GM18511 (cell line): ENCODE data around the gene AGAP1.

Experiments
- ATAC-seq: cut with Tn5 transposase; IDR thresholded peaks from one replicate; pipeline ENCODE4 v1.9.1; 2021; ENCODE audit warnings: mild to moderate bottlenecking, moderate library complexity; ENCODE audit not compliant: unreplicated experiment

Gene AGAP1

DNA sequence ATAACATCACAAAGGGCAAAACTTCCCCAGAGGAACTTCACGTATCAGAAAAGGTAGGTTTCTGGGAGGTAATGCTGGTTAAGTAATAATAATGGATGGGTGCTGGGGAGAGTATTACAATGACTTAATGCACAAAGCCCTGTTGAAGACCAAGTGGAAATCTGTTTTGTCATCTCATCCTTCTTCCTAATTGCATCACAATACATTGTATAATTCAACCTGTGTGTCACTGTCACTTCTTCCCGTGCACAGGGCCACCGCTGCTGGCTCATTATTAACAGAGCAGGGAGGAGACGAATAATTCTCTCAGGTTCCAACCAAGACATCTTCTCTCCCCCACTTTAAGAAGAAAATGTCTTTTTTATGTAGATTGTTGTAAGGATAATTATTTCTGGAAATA is 290.9 kb downstream of the AGAP1 start:
- no peak for ATAC-seq

DNA sequence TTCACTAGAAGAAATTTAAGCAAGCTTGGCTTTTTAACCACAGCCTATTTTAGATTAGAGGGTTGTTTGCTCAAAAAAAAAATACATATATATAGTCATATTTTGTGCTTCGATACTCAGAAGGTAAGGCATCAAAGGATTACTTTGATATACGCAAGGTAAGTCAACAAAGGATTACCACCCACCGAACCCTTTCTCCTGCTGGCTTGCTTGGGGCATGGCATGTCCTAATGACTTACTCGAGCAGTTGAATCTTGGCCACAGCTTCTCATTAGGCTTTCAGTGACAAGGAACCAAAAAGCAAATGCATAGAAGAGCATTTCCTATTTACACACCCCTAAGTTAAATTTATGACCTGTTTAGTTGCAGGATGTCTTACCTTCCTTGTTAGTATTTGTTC is 295.7 kb downstream of the AGAP1 start:
- ATAC-seq = no peak

DNA sequence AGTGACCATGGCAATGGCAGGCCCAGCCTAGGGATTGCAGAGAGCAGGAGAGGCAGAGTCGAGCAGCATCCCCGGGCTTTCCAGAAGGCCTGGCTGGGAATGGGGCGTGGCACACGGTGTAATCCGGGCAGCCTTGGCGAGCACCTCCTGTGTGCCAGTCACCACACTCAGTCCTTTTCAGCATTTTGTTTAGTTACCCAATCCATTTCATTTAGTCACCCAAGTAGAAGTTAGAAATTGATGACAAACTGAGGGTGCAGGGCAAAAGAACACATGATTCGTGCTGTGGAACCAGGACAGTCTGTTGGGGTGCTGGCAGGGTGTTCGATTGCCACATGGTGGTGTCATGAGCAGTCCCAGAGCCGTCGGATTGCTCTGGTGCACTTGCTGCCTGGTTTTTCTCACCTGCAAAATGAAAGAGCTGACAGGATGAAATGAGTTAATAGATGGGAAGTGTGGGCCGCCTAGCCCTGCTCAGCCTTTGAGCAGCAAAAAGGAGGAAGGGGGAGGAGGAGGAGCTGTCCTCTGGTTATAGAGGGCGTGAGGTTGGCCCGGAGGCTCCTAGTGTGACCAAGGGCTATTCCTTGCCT is 299.4 kb downstream of the AGAP1 start:
- no peak for ATAC-seq

DNA sequence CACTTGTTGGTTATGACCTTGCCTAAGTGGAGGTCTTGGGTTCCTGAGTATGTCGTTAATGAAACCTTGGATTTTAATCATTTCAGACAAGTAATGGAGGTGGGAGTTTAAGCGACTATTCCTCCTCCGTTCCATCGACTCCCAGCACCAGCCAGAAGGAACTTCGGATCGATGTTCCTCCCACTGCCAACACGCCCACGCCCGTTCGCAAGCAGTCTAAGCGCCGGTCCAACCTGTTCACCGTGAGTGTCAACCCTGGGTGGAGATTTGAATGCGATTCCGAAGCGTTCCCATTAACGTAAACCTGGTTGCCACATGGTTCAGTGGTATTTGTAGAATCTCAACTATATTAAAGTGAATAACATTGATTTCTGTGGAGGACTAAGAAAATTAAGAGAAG is 305.4 kb downstream of the AGAP1 start:
- ATAC-seq = no peak

DNA sequence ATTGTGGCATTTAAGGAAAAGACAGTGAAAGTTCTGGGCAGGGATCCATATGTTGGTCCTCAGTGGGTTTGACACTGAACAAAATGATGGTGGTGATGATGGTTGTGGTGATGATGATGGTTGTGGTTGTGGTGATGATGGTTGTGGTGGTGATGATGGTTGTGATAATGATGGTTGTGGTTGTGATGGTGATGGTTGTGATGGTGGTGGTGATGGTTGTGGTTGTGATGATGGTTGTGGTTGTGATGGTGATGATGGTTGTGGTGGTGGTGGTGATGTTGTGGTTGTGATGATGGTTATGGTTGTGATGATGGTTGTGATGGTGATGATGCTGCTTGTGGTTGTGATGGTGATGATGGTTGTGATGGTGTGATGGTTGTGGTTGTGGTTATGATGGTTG is 308.7 kb downstream of the AGAP1 start:
- ATAC-seq = no peak

DNA sequence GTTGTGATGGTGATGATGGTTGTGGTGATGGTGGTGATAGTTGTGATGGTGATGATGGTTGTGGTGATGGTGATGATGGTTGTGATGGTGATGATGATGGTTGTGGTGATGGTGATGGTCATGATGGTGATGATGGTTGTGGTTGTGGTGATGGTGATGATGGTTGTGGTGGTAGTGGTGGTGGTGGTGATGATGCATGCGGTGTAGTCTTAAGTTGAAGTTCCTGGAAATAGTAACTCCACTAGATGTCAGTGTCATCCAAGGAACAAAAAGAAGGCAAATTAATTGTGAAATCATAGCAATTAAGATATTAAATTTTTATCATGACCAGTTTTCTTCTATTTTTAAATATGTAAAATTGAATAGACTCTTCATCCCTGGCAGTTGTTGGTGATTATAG is 309.2 kb downstream of the AGAP1 start:
- no peak for ATAC-seq

DNA sequence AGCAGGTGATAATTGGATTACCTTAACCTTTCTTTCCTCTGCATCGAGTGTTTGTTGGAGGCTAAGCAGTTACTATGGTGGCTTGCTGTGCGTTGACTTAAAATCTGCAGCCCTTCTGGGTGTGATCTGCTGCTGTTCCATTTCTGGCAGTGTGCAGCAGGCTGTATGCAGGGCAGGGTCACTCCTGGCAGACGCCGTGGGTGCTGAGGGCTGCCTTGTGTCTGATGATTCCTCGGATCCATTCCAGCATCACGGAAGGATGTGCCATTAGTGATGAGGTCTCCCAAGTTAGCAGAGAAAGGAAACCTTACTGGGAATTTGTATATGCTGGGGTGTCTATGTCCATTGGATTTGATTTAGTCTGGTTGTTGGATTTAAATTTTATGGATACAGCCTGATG is 310.8 kb downstream of the AGAP1 start:
- ATAC-seq = no peak

DNA sequence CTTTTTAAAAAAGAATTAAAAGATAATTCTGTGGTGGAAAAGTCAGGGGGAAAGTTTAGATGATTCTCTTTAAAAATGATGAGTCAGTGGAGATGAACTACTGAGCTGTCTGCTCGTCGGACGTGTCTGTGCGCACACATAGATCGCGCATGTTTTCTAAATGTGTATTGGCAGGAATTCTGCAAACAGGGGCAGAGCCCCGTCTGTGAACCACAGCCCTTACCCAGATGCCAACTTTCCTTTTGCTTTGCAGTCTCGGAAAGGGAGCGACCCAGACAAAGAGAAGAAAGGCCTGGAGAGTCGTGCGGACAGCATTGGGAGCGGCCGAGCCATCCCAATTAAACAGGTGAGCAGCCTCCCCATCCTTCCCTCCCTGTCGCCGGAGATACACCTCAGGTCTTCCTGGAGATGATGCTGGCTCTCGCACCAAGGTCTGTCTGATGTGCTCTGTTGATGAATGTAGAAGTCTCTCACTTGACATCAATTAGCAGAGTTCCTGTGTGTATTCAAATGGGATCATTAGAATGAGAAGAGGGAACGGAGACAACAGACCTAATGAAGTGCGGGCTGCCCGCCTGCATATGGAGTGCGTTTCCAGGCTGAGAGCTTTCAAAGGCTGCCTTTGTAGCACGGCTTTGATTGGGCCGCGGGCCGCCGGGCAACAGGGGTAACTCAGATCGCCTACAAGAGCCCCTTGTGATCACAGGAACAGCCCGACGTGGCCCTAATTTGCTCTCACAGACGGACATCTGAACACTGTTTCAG is 313.3 kb downstream of the AGAP1 start:
- ATAC-seq = no peak

DNA sequence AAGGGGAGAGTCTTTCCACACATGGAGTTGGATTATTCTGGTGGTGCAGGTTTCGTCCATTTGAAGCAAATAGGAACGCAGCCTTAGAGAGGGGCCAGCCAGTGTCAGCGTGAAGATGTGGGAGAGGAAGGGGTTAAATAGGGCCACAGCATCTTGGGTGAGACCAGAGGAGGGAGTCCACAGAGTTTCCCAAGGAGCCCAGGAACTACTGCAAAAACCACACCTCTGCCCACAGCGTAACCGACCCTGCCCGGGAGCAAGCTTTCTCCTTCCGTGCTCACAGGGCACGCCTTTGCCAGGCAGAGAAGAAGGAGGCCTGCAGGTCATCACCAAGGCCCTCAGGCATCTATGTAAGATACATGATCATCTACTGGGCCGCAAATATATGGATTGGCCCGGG is 314.5 kb downstream of the AGAP1 start:
- no peak for ATAC-seq

DNA sequence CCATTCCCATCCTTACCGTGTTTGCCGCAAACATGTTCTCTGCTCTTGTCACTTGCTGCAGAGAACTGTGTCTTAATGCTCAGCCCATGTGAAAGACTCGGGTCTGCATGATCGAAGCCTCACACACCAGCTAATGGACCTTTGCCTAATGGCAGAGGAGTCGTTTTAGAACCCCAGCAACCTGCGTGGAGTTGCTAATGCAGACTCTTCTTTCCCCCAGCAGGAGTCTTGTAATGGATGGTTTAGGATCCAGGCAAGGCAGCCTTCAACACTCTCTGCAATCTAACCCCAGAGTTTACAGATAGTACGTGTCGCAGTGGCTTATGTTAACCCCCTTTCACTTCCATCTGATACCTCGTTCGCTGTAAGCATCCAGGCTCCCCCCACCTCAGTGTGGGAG is 316.4 kb downstream of the AGAP1 start:
- ATAC-seq = no peak

DNA sequence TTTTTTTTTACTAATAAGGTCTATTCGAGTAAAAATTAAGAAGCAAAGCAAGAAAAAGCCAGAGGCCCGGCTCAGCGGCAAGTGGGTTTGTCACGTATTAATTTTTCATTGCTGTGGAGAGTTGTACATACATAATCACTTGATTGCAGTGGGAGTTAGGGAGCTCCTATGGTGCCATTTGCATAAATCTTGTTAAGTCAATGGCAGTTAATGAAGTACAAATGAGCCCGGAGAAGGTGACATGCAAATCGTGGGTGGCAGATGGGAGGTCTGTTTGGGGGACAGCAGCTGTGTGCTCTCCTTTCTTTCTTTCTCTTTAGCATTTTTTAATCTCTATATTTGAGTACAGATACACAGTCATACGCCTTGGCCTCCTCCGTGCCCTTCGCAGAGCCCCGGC is 317.0 kb downstream of the AGAP1 start:
- no peak for ATAC-seq

DNA sequence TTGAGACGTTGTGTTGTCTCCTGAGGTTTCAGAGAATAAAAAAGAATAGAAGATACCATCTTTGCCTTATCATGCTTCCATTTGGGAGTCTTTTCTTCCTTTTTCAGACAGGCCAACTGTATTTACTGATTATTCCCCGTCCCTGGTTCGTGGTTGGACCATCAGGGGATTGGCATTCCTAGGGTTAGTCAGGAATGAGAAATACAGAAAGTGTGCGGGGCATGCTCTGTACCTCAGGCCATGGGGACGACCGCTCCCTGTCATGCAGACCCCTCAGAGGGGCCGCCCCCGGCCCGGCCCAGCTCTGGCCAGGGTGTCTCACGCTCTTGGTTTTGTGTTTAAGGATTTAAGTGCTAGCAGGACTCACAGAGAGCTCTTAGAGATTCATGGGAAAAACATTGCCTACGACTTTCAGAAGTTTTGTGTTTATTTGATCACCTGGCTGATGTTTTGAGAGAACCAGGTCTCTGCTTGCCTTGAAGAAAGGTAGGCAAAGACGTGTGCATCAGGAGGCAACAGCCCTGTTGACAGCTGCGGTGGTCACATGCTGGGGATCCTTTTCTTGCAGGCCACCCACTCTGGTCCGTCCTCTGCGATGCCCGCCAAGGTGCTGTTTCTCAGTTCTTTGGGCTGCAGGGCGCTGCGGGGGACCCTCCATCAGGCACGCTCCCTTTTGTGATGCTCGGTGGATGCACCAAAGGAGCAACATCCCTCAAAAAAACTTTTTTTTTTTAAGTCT is 317.8 kb downstream of the AGAP1 start:
- ATAC-seq = no peak

DNA sequence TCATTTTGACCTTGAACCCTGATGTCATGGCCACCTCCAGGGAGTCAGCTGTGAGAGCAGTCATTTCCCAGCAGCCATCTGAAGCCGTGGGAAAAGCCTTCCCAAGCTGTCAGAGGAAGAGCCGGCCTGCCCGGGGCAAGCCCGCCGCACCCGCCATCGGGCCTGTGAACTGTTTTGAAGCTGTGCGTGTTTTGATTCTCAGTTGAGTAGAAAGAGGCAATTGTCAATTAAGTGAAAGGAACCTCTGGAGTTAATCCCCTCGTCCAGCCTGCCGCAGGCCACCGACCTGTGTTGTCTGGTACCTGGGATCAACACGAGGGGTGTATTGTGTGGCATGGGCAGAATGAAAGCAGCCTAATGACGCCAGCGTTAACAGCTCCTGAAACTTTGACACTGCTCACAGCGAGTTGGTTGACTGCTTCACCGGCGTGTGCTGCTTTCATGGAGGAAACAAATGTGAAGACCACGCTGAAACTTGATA is 318.4 kb downstream of the AGAP1 start:
- no peak for ATAC-seq

DNA sequence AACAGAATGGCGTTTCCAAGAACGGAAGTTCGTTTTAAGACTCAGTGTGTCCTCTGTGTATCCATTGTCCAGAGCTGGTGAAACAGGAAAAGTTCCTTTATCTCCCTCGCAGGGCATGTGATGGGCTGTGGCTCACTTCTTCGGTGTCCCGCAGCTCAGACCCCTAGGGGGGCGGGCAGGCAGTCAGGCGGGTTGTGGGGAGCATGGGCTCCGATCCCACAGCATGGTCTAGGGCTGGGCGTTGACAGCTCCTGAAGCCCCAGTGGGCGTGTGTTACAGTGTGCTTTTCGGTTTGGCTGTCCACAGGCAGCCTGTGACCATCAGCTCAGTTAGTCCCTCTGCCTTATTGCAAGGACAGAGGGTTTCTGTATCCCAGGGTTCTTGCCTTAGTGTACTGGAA is 319.6 kb downstream of the AGAP1 start:
- no peak for ATAC-seq

DNA sequence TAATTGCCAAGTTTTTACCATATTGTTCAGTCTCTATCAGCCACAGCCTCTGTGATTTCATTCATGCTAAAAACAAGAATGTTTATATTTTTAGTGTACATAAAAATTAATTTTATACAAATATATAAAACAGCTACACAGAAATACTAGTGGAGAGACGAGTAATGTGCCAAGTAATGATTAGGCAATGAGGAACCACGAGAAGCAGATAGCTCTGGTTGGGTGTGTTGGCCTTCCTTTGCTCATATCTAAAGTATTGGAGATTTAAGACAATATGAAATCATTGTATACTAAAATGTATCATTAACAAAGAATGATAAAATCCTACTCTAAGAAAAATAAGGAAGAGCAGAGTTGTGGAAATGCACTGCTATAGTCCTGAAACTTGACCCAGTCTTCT is 326.7 kb downstream of the AGAP1 start:
- ATAC-seq = no peak

DNA sequence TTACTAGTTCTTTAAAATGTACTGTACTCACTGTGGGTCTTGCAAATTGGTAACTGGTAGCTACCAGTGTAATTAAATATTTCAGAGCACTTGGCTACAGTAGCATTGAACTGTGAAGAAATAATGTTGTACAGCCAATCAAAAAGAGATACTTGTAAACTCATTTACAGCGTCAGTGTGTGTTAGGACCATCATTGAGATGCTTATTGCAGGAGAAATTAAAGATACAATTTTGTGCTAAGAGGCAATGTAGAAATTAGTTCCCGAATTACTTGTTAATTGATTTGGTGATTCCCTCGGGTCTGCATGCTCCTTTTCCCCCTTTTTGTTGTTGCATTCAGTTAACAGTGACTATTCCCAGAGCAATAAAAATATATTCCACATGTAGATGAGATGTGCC is 330.5 kb downstream of the AGAP1 start:
- ATAC-seq = no peak

DNA sequence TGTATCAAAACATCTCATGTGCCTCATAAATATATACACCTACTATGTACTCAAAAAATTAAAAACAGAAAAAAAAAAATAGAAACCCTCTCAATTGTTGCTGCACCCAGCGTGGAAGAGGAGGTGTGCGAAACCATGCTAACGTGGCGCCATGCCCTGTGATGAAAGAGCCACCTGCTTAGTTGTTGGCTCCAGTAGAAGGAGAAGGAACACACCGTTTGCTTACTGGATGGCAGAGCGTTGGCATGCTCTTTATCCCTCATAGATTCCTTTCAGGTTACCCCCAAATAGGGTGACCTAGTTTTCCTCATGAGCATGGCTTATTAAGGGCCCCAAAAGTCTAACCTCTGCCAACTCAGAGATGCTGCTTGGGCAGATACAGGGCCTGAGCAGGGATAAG is 332.1 kb downstream of the AGAP1 start:
- ATAC-seq = no peak

DNA sequence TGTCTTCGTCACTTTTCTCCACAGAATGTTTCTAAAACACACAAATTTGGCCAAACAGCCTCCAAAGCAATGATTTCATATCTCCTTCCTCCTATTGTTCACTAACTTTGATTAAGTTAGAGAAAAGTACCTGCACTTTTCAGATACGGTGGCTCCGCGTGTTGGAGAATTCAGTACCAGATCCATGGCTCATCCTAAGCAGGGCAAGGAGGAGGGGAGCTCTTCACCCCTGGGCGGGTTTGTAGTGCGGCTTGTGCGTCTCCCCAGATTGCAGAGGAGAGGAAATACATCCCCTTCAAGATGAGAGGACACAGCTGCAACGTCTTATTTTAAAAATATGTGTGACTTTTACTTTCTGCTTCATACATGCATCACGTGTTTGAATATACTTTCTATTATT is 333.0 kb downstream of the AGAP1 start:
- no peak for ATAC-seq

DNA sequence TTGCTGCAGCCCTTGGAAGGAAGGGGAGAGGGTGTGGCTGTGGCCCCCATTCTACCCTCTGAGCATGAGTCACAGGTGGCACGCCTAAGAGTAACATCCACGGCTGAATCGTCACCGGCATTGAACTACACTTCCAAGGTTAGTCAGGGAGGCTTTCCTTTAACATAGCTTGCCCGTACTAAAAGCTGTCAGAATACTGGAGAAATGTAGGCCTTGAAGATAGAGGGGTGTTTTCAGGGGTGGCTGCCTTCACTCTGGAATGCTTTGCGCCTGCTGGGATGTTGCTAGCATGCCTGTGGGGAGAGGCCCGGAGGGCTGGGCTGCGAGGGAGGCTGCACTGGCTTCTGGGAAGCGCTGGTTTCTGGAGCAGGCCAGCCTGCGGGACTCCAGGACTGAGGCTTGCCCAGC is 333.7 kb downstream of the AGAP1 start:
- ATAC-seq = no peak

DNA sequence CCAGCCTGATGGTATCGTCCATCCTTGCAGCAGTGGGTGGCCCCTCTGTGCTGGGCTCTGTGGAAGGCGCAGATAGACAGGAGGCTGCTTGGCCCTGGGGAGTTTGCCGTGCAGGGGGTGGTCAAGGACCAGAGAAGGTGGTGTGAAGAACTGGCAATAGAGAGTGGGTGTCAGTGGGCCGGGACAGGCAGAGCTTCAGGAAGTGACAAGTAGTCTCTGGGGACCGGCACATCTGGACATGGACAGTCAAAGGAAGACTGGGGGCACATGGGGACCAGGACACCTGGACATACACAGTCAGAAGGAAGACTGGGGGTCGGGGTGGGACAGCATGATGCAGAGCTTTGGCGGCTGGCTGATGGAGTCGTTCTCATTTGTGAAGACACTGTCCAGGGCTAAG is 335.9 kb downstream of the AGAP1 start:
- ATAC-seq = no peak

DNA sequence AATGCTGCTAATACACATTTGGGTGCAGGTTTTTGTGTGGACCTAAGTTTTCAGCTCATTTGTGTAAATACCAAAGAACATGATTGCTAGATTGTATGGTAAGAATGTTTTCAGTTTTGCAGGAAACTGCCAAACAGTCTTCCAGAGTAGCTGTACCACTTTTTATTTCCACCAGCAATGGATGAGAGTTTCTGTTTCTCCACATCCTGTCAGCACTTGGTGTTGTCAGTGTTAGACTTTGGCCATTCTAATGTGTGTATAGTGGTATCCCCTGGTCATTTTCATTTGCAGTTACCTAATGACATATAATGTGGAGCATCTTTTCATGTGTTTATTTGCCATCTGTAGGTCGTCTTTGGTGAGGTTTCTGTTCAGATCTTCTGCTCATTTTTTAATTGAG is 337.9 kb downstream of the AGAP1 start:
- ATAC-seq = no peak

DNA sequence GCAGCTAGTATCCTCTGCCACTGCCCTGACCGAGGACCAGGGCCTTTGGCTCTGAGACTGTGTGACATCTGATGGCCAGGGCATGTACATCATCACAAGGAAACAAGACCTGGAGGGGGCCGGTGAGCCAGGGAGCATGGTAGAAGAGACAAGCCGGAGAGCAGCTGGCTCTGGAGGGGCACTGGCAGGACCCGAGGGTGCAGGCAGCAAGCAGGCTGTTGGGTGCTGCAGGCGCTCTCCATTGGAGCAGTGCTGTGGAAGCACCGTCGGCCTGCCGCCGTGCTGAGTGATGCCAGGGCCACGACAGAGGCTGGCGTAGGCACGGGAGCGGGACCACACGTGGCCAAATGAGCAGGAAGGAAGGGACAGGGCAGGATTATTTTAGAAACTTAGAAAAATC is 339.1 kb downstream of the AGAP1 start:
- no peak for ATAC-seq
